Gastrocnemius medialis (tissue), 4 donors: ENCODE results near the gene TTC31. TPM values are rescaled to one million over a fixed set of nuclear protein-coding genes. Genes with fewer than 3 reads are reported as not detected.
A peak's percentile ranks its signal among the peaks of the same experiment; 100 is the strongest.

ENCODE experiments used
- ATAC-seq, 2 donors: fragments of 150-250 bp; one replicate each; pipeline ENCODE4 v1.9.1; 2016
- DNase-seq, 2 donors: peaks; one replicate each; pipeline ENCODE4 v3.0.0-alpha.2; 2019
- H3K27ac ChIP-seq, 4 donors: fragments of 200-600 bp; sonication (generic); 1 replicate in 1 of 4; 2 replicates in 3 of 4; pipeline ENCODE4 v1.5.1; 2016 to 2018; ENCODE audit warnings: mild to moderate bottlenecking in 2 of 4, moderate library complexity in 1 of 4
- H3K27me3 ChIP-seq, 3 donors: fragments of 200-600 bp; sonication (generic) in 2 of 3; 1 replicate in 1 of 3; 2 replicates in 2 of 3; pipeline versions ENCODE4 v1.5.1 to v1.6.0; 2016 to 2019; ENCODE audit warnings: mild to moderate bottlenecking in 1 of 3, moderate library complexity in 1 of 3
- H3K36me3 ChIP-seq, 2 donors: fragments of 200-600 bp; sonication (generic) in 1 of 2; one replicate each; pipeline ENCODE4 v1.5.1; 2017 to 2018
- H3K4me1 ChIP-seq, 2 donors: fragments of 200-600 bp; sonication (generic) in 1 of 2; one replicate each; pipeline ENCODE4 v1.5.1; 2016 to 2017; ENCODE audit warnings: mild to moderate bottlenecking in 2 of 2
- H3K4me3 ChIP-seq, 4 donors: fragments of 200-600 bp; sonication (generic) in 3 of 4; 1 replicate in 1 of 4; 2 replicates in 3 of 4; pipeline ENCODE4 v1.5.1; 2016 to 2019; ENCODE audit warnings: mild to moderate bottlenecking in 2 of 4
- H3K9me3 ChIP-seq, 3 donors: fragments of 200-600 bp; sonication (generic) in 2 of 3; 1 replicate in 1 of 3; 2 replicates in 2 of 3; pipeline ENCODE4 v1.5.1; 2016 to 2019
- CTCF ChIP-seq, 5 experiments: fragments of 450-650 bp in 3 of 5; fragments of 200-600 bp in 2 of 5; sonication (generic) in 2 of 5; IDR thresholded peaks in 4 of 5; conservative IDR thresholded peaks in 1 of 5; 1 replicate in 4 of 5; 2 replicates in 1 of 5; pipeline ENCODE4 v1.5.1; 2016 to 2019; ENCODE audit warnings: antibody characterized with exemption in 5 of 5, mild to moderate bottlenecking in 3 of 5, moderate library complexity in 3 of 5
- POLR2A ChIP-seq, 2 donors: fragments of 450-650 bp; IDR thresholded peaks; one replicate each; pipeline ENCODE4 v1.6.1; 2017; ENCODE audit warnings: antibody characterized with exemption in 2 of 2, mild to moderate bottlenecking in 2 of 2, moderate library complexity in 2 of 2
- in situ Hi-C, 4 donors: fragments of 200-750 bp; cut with MboI; loops; one replicate each; pipeline versions ENCODE4 v1.15.0 to v1.8.0; 2017; ENCODE audit warnings: low sequenced_read_pairs in 4 of 4
- intact Hi-C: fragments of 100-400 bp; cut with DNase I; formaldehyde crosslinking; loops from one replicate; pipeline ENCODE4 v1.15.1; 2023; ENCODE audit warnings: low total_unique reads
- total RNA-seq, 4 donors: library from RNA; depleted of rRNA; stranded (reverse); fragments of >200 nt; gene quantifications; one replicate each; pipeline versions ENCODE4 v1.1.0 to v1.2.3, GENCODE V29; 2016

TTC31 gene
- total RNA-seq, 4 donors from 2014 or later: 6.1 to 9.6 (median 7.7) TPM

- TF ChIP-seq POLR2A (IDR thresholded peaks at IDR 0.05): no peak
- TF ChIP-seq CTCF (IDR thresholded peaks at IDR 0.05 in 4 of 5, conservative IDR thresholded peaks at IDR 0.05 in 1 of 5): no peak
- Histone ChIP-seq H3K27ac (peak overlapping the region; percentile 79 to 90 (median 87)), H3K9me3 (no peaks in the 10 kb centered on the region), H3K4me1 (peaks cover 20 to 25% of the 10 kb centered on the region in 2 donors), H3K4me3 (peak overlapping the region; percentile 67 to 88 (median 79)), H3K36me3 (peaks cover 0 to 17% of the 10 kb centered on the region in 2 donors), H3K27me3 (no peaks in the 10 kb centered on the region)
- no peak for DNase-seq
- ATAC-seq: peak in 1 of 2 donors; percentile 5
- in situ Hi-C loops (loop anchor here in 1 of 4 donors (25.0 kb wide), 1 partner anchor 366 kb away; the partner anchor contains the start of gene HK2), intact Hi-C loops (loop anchor here (1.0 kb wide), 1 partner anchor 17 kb away; no protein-coding TSS in a partner anchor)
Observed at GRCh38 chr2:74471332-74472065, 11.4 kb upstream of the TTC31 start.

- peak within 1 kb of the TSS; percentile 79 to 90 (median 87) for H3K27ac ChIP-seq
- peaks cover 20 to 25% of the 10 kb centered on the region in 2 donors for H3K4me1 ChIP-seq
- ATAC-seq (peak; percentile 95 to 96), DNase-seq (peak; percentile 86 to 90)
- peak within 1 kb of the TSS; percentile 67 to 88 (median 79) for H3K4me3 ChIP-seq
- peak; percentile 48 to 68 for TF ChIP-seq POLR2A (IDR thresholded peaks at IDR 0.05)
- no peak for TF ChIP-seq CTCF (IDR thresholded peaks at IDR 0.05 in 4 of 5, conservative IDR thresholded peaks at IDR 0.05 in 1 of 5)
- H3K36me3 ChIP-seq: peaks cover 0 to 20% of the 10 kb centered on the region in 2 donors
- no peaks in the 10 kb centered on the region for H3K27me3 ChIP-seq
- intact Hi-C loops (loop anchor here (1.0 kb wide), 1 partner anchor 18 kb away; no protein-coding TSS in a partner anchor), in situ Hi-C loops (loop anchor here in 1 of 4 donors (25.0 kb wide), 1 partner anchor 365 kb away; the partner anchor contains the start of gene HK2)
- H3K9me3 ChIP-seq: no peaks in the 10 kb centered on the region
Observed at GRCh38 chr2:74472086-74472944, 10.6 kb upstream of the TTC31 start, which contains the start of gene MRPL53. Gene MRPL53, minus strand, starts transcription at chr2:74472680. Its CDS starts 20 bp downstream, at chr2:74472660.

- TF ChIP-seq CTCF (IDR thresholded peaks at IDR 0.05 in 4 of 5, conservative IDR thresholded peaks at IDR 0.05 in 1 of 5) (no peak), POLR2A (IDR thresholded peaks at IDR 0.05) (no peak)
- H3K4me1 ChIP-seq: peaks cover 20 to 25% of the 10 kb centered on the region in 2 donors
- ATAC-seq (peak in 1 of 2 donors; percentile 15), DNase-seq (no peak)
- peak overlapping the region; percentile 79 to 90 (median 87) for H3K27ac ChIP-seq
- H3K36me3 ChIP-seq: peaks cover 0 to 25% of the 10 kb centered on the region in 2 donors
- H3K9me3 ChIP-seq: no peaks in the 10 kb centered on the region
- H3K4me3 ChIP-seq: peak overlapping the region; percentile 67 to 88 (median 79)
- in situ Hi-C loops: loop anchor here in 1 of 4 donors (25.0 kb wide), 1 partner anchor 364 kb away; the partner anchor contains the start of gene HK2
- no peaks in the 10 kb centered on the region for H3K27me3 ChIP-seq
- intact Hi-C loops: loop anchor here (1.0 kb wide), 2 partner anchors 9 to 19 kb away; partner anchors contain the start of gene CCDC142
Observed at GRCh38 chr2:74472945-74473258, 10.0 kb upstream of the TTC31 start.

GRCh38 chr2:74474481-74474880 is 8.4 kb upstream of the TTC31 start:
- in situ Hi-C loops: loop anchor here in 1 of 4 donors (25.0 kb wide), 1 partner anchor 363 kb away; the partner anchor contains the start of gene HK2
- ATAC-seq (no peak), DNase-seq (no peak)
- no peak overlapping the region for H3K4me3 ChIP-seq
- no peaks in the 10 kb centered on the region for H3K27me3 ChIP-seq
- H3K27ac ChIP-seq: no peak overlapping the region
- peaks cover 0 to 32% of the 10 kb centered on the region in 2 donors for H3K36me3 ChIP-seq
- intact Hi-C loops: no loop called here
- peaks cover 20 to 25% of the 10 kb centered on the region in 2 donors for H3K4me1 ChIP-seq
- no peaks in the 10 kb centered on the region for H3K9me3 ChIP-seq
- TF ChIP-seq CTCF (IDR thresholded peaks at IDR 0.05 in 4 of 5, conservative IDR thresholded peaks at IDR 0.05 in 1 of 5) (no peak), POLR2A (IDR thresholded peaks at IDR 0.05) (no peak)
